Heart left ventricle (tissue), 16 donors: ENCODE results near the gene MB21D2. TPM values are rescaled to one million over a fixed set of nuclear protein-coding genes. Genes with fewer than 3 reads are reported as not detected.
A peak's percentile ranks its signal among the peaks of the same experiment; 100 is the strongest.

Source experiments
- ATAC-seq, 4 donors: fragments of 200-7000 bp; cut with Tn5 transposase; one replicate each; pipeline ENCODE4 v1.9.1; 2020 to 2022; ENCODE audit warnings: moderate library complexity in 4 of 4, mild to moderate bottlenecking in 3 of 4, moderate number of reproducible peaks in 1 of 4
- DNase-seq, 5 donors: peaks; one replicate each; pipeline ENCODE4 v3.0.0-alpha.2; 2020
- H3K27ac ChIP-seq, 12 donors: fragments of 200-600 bp; sonication (generic) in 4 of 12; one replicate each; pipeline versions ENCODE4 v1.5.0 to v1.8.0; 2016 to 2022; ENCODE audit warnings: mild to moderate bottlenecking in 2 of 12
- H3K27me3 ChIP-seq, 9 donors: fragments of 200-600 bp; sonication (generic) in 2 of 9; one replicate each; pipeline versions ENCODE4 v1.5.1 to v1.8.0; 2016 to 2022; ENCODE audit warnings: mild to moderate bottlenecking in 3 of 9
- H3K36me3 ChIP-seq, 9 donors: fragments of 200-600 bp; sonication (generic) in 2 of 9; one replicate each; pipeline versions ENCODE4 v1.5.0 to v1.8.0; 2018 to 2022; ENCODE audit warnings: mild to moderate bottlenecking in 2 of 9
- H3K4me1 ChIP-seq, 12 donors: fragments of 200-600 bp; sonication (generic) in 4 of 12; one replicate each; pipeline versions ENCODE4 v1.5.0 to v1.8.0; 2016 to 2022; ENCODE audit warnings: mild to moderate bottlenecking in 3 of 12
- H3K4me3 ChIP-seq, 12 donors: fragments of 200-600 bp; sonication (generic) in 4 of 12; one replicate each; pipeline versions ENCODE4 v1.5.0 to v1.8.0; 2017 to 2022; ENCODE audit warnings: mild to moderate bottlenecking in 9 of 12, moderate library complexity in 4 of 12
- H3K9me3 ChIP-seq, 12 donors: fragments of 200-600 bp; sonication (generic) in 4 of 12; one replicate each; pipeline versions ENCODE4 v1.5.0 to v1.8.0; 2016 to 2022; ENCODE audit warnings: mild to moderate bottlenecking in 1 of 12
- POLR2A ChIP-seq, 2 donors: fragments of 450-650 bp; IDR thresholded peaks; one replicate each; pipeline ENCODE4 v1.6.1; 2017; ENCODE audit warnings: antibody characterized with exemption in 2 of 2, mild to moderate bottlenecking in 2 of 2, moderate library complexity in 2 of 2
- WGBS, 4 donors: extraction: QIAGEN DNeasy Blood & Tissue Kit in 2 of 4; methylation state at CpG; one replicate each; pipeline versions ENCODE4 v1.1.5 to v1.1.7; 2013 to 2018; 5-methylcytosine and 5-hydroxymethylcytosine counted together
- intact Hi-C, 10 donors: fragments of 100-400 bp; cut with DNase I; formaldehyde crosslinking; loops; one replicate each; pipeline versions ENCODE4 v1.11.1 to v1.14.2; 2022
- polyA plus RNA-seq, 2 donors: library from polyadenylated mRNA; stranded (reverse); fragments of 200-250 nt; gene quantifications; one replicate each; pipeline ENCODE4 v1.2.3, GENCODE V29; 2013
- total RNA-seq, 9 donors: library from RNA; depleted of rRNA in 2 of 9; stranded (reverse); fragments of >200 nt in 2 of 9; fragmentation: NEBNext Ultra II Directional in 3 of 9; extraction: Animal tissue kit (Norgen Biotek cat#: 25700) in 3 of 9; gene quantifications; one replicate each; pipeline versions ENCODE4 v1.1.0 to v1.2.4, GENCODE V29; 2016 to 2023
- TF ChIP-seq, protein P1 (sequence below), 12 donors: fragments of 200-600 bp; sonication (generic) in 4 of 12; IDR thresholded peaks; one replicate each; pipeline versions ENCODE4 v1.5.0 to v1.8.0; 2018 to 2022; ENCODE audit warnings: antibody characterized with exemption in 12 of 12, mild to moderate bottlenecking in 5 of 12
- donor health status: ischemic (EF 13 %, LVEDD 7.1; RV severe dilation, severe dysfunction).
- donor health status: healthy with polysubstance abuse.
- donor health status: DM: no; HTN: yes; CAD: no.
- donor health status: DM: no; HTN: no; CAD: no.
- donor health status: ischemic (EF 25% LVEDD 6.9; RV normal size, moderate dysfunction).
- donor health status: ischemic (EF 25% LVEDD 5.7; RV mildly dilated, moderate dysfunction).
- donor health status: healthy.
- donor health status: DM: yes; HTN: yes; CAD: no.
- donor health status: ischemic (EF 35%, LVEDD 5.7; RV mildly dilated, moderate dysfunction).
- donor health status: nonischemic (EF 11% LVEDD 7.7; RV severe dilation, severe dysfunction).
- donor health status: DM: yes; HTN: yes; CAD: no.
- donor health status: PGD.
- donor health status: ischemic (EF 29% LVEDD 5.4; RV normal size, mild dysfunction).
- donor health status: nonischemic (EF 23%, LVEDD 6.1; RV moderate dilation, normal function).

MB21D2 gene
- total and polyA plus RNA-seq, 11 donors = 0.91 to 5.0 (median 3.1) TPM

DNA sequence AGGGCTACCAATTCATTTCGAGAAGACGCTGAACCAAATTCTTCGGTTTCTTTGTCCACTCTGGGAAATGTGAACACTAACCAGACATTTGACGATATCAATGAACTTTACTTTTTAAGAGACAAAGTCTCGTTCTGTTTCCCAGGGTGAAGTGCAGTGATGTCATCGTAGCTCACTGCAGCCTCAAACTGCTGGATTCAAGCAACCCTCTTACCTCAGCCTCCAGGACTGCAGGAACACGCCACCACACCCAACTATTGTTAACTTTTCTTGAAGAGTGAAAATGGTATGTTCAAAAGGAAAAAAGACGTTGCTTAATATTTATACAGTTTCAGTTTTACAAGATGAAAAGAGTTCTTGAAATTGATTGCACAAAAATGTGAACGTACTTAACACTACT, 30.6 kb downstream of the MB21D2 start:
- peak in 3 of 4 donors; percentile 66 to 81 (median 73) for ATAC-seq
- no peaks in the 10 kb centered on the region for H3K27me3 ChIP-seq
- TF ChIP-seq, protein P1, sequence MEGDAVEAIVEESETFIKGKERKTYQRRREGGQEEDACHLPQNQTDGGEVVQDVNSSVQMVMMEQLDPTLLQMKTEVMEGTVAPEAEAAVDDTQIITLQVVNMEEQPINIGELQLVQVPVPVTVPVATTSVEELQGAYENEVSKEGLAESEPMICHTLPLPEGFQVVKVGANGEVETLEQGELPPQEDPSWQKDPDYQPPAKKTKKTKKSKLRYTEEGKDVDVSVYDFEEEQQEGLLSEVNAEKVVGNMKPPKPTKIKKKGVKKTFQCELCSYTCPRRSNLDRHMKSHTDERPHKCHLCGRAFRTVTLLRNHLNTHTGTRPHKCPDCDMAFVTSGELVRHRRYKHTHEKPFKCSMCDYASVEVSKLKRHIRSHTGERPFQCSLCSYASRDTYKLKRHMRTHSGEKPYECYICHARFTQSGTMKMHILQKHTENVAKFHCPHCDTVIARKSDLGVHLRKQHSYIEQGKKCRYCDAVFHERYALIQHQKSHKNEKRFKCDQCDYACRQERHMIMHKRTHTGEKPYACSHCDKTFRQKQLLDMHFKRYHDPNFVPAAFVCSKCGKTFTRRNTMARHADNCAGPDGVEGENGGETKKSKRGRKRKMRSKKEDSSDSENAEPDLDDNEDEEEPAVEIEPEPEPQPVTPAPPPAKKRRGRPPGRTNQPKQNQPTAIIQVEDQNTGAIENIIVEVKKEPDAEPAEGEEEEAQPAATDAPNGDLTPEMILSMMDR (IDR thresholded peaks at IDR 0.05) = no peak
- no peak for TF ChIP-seq POLR2A (IDR thresholded peaks at IDR 0.05)
- H3K27ac ChIP-seq = peak overlapping the region in 1 of 12 donors; percentile 27
- intact Hi-C loops = no loop called here
- H3K36me3 ChIP-seq = no peaks in the 10 kb centered on the region
- H3K9me3 ChIP-seq = no peaks in the 10 kb centered on the region
- DNase-seq = peak in 1 of 5 donors; percentile 50
- peak overlapping the region in 1 of 12 donors; percentile 5 for H3K4me3 ChIP-seq
- H3K4me1 ChIP-seq = peaks cover 0 to 40% (median 23%) of the 10 kb centered on the region in 12 donors
- WGBS, 4 donors = 68 to 74% (median 70%) methylated on average over 9 of the region's 9 CpGs

DNA sequence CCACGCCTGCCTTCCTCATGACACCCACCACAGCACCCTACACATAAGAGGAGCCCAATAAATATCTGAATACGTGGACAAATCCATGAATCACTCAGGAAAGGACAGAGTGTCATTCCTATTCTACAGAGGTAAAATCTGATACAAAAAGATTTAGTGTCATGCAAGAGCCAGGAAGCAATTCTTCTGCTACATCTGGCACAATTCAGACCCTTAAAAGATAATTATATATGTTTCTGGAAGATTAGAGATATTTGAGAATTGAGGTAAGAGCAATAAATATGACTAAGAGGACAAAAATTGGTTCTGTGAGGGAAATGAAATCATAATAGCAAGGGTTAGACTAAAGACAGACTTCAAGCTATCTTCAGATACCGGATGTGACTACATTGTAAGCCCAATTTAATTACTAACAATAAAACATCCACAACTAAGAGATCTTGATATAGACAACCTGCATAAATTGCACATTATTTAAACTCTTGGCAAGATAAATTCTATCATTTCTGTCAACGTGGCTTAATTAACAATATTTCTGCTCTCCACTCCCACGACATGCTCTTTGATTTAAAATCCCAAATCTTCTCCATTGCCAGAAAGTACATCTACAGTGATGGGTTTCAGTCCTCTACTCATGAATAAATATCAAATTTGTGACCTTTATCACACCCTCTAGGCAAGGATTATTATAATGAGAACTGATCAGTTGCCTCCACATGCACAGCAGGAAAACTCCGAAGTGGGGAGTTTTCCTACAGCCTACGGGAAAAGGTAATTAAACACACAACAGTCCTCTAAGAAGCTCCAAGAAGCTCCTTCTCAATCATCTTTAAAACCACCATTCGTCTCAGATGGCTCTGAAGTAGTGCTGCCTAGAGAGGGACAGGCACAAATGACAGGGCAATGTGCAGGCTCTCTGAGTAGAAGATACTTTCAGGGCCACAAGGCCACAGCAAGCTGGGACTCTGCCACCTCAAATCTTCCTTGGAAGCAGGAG, 32.6 kb downstream of the MB21D2 start:
- ATAC-seq (no peak), DNase-seq (no peak)
- Histone ChIP-seq H3K9me3 (no peaks in the 10 kb centered on the region), H3K27me3 (no peaks in the 10 kb centered on the region), H3K4me1 (peaks cover 0 to 32% (median 19%) of the 10 kb centered on the region in 12 donors), H3K4me3 (no peak overlapping the region), H3K36me3 (no peaks in the 10 kb centered on the region), H3K27ac (no peak overlapping the region)
- intact Hi-C loops = no loop called here
- TF ChIP-seq, protein P1 (IDR thresholded peaks at IDR 0.05) = no peak
- TF ChIP-seq POLR2A (IDR thresholded peaks at IDR 0.05) = no peak
- 56 to 82% (median 61%) methylated on average over 8 of the region's 8 CpGs for WGBS, 4 donors

DNA sequence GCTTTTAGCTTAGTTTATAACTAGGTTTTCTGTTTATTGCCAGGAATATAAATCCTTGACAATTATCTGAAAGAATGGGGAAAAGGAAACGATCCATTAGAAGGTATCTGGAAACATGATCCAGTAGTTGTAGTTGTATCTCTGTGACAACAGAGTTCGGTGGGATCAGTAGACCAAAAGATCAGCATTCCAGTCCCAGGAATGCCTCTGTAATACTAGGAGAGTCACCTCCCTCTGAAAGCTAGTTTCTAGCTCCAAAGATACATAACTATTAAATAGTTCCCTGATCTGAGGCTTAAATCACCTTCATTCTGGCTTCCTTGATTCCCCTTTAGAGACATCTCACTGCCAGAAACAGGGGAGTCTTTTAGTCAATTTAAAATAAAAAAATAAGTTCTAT, 34.1 kb downstream of the MB21D2 start:
- DNase-seq = no peak
- no peak overlapping the region for H3K27ac ChIP-seq
- whole genome bisulfite sequencing, 4 donors = 83 to 95% (median 87%) methylated on average over 2 of the region's 2 CpGs
- H3K27me3 ChIP-seq = no peaks in the 10 kb centered on the region
- no peak for ATAC-seq
- H3K4me1 ChIP-seq = peaks cover 0 to 26% (median 8%) of the 10 kb centered on the region in 12 donors
- no peak overlapping the region for H3K4me3 ChIP-seq
- intact Hi-C loops = no loop called here
- H3K9me3 ChIP-seq = no peaks in the 10 kb centered on the region
- TF ChIP-seq, protein P1 (IDR thresholded peaks at IDR 0.05) = no peak
- TF ChIP-seq POLR2A (IDR thresholded peaks at IDR 0.05) = no peak
- no peaks in the 10 kb centered on the region for H3K36me3 ChIP-seq

DNA sequence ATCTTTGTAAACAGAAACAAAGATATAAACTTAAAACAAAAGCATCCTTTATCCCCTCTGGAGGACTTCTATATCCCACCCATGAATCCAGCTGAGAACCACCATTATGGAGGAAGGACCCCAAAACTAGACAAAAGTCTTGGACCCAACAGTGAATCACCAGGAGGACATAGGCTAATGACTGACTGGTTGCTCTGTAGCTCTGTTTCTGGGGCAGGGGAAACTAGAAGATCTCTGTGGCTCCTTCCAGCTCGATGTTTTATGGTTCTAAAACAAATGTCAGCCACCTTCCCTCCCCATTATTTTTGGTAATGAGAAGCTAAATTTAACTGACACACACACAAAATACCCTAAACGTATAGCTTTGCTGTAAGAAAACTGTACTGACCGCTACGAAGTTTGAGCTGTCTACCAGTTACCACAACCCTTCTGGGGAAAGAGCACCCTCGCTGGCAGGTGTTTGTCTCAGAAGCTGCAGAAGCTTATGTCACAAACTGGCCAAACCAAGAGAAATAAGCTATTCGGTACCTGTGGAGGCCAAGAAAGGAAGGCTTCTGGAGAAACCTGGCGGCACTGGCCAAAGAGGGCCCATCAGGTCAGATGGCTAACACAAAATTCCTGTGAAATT, 36.4 kb downstream of the MB21D2 start:
- H3K36me3 ChIP-seq = no peaks in the 10 kb centered on the region
- intact Hi-C loops = no loop called here
- no peaks in the 10 kb centered on the region for H3K9me3 ChIP-seq
- no peak overlapping the region for H3K4me3 ChIP-seq
- TF ChIP-seq POLR2A (IDR thresholded peaks at IDR 0.05) = no peak
- TF ChIP-seq, protein P1 (IDR thresholded peaks at IDR 0.05) = no peak
- DNase-seq (no peak), ATAC-seq (no peak)
- H3K27ac ChIP-seq = no peak overlapping the region
- H3K4me1 ChIP-seq = peaks cover 0 to 14% (median 0%) of the 10 kb centered on the region in 12 donors
- H3K27me3 ChIP-seq = no peaks in the 10 kb centered on the region
- WGBS, 4 donors = 76 to 96% (median 83%) methylated on average over 6 to 7 of the region's 7 CpGs
